NCI-H2081 treated with DMSO at 0.1 percent for 48 hours (cell line): ENCODE data around the gene PYGO1.
"Not testable (repeated sequence)": the region's sequence is repeated elsewhere in the genome, so short reads cannot be mapped to it uniquely, and the experiment has no call there.

Experiments used
- DNase-seq: peaks from one replicate; lab custom pipeline; 2025; lab: John Stamatoyannopoulos, UW

The PYGO1 gene

GRCh38 chr15:55564347-55565145 lies 23.6 kb downstream of the PYGO1 start:
- DNase-seq = no peak

- no peak for DNase-seq
These were observed 25.5 kb downstream of the PYGO1 start for GRCh38 chr15:55562601-55563000.

- DNase-seq = no peak
These were observed 33.1 kb downstream of the PYGO1 start for GRCh38 chr15:55555089-55555488.

GRCh38 chr15:55552926-55553325 lies 35.2 kb downstream of the PYGO1 start:
- DNase-seq = no peak

- no peak for DNase-seq
These were observed 35.7 kb downstream of the PYGO1 start for GRCh38 chr15:55552451-55552850.

GRCh38 chr15:55549305-55549704 lies 38.8 kb downstream of the PYGO1 start:
- no peak for DNase-seq

- DNase-seq = no peak
These were observed 41.4 kb downstream of the PYGO1 start for GRCh38 chr15:55546718-55547117.

- no peak for DNase-seq
These were observed 52.7 kb downstream of the PYGO1 start for GRCh38 chr15:55535436-55535835.

- no peak for DNase-seq
These were observed 55.2 kb downstream of the PYGO1 start for GRCh38 chr15:55532944-55533343.

- DNase-seq = no peak
These were observed 57.3 kb downstream of the PYGO1 start for GRCh38 chr15:55530861-55531313.

- DNase-seq = no peak
These were observed 59.3 kb downstream of the PYGO1 start for GRCh38 chr15:55528812-55529211.

GRCh38 chr15:55527150-55527549 lies 61.0 kb downstream of the PYGO1 start:
- DNase-seq = no peak

- DNase-seq = no peak
These were observed 61.5 kb downstream of the PYGO1 start for GRCh38 chr15:55526559-55527036.

- no peak for DNase-seq
These were observed 65.2 kb downstream of the PYGO1 start for GRCh38 chr15:55522742-55523450.

- DNase-seq = no peak
These were observed 69.5 kb downstream of the PYGO1 start for GRCh38 chr15:55518641-55519040.

GRCh38 chr15:55518009-55518408 lies 70.1 kb downstream of the PYGO1 start:
- no peak for DNase-seq

- DNase-seq = no peak
These were observed 72.0 kb downstream of the PYGO1 start for GRCh38 chr15:55515991-55516776.

GRCh38 chr15:55515491-55515890 lies 72.7 kb downstream of the PYGO1 start:
- DNase-seq = no peak

GRCh38 chr15:55514414-55514850 lies 73.7 kb downstream of the PYGO1 start:
- no peak for DNase-seq

GRCh38 chr15:55513621-55514413 lies 74.3 kb downstream of the PYGO1 start:
- not testable (repeated sequence) for DNase-seq

GRCh38 chr15:55513152-55513551 lies 75.0 kb downstream of the PYGO1 start:
- DNase-seq = no peak

GRCh38 chr15:55507567-55507966 lies 80.6 kb downstream of the PYGO1 start:
- no peak for DNase-seq
